HG03139 (cell line): ENCODE data around the gene FAM199X.

ENCODE experiments used
- ATAC-seq: cut with Tn5 transposase; IDR thresholded peaks from one replicate; pipeline ENCODE4 v1.9.1; 2021; ENCODE audit not compliant: unreplicated experiment

The FAM199X gene

DNA sequence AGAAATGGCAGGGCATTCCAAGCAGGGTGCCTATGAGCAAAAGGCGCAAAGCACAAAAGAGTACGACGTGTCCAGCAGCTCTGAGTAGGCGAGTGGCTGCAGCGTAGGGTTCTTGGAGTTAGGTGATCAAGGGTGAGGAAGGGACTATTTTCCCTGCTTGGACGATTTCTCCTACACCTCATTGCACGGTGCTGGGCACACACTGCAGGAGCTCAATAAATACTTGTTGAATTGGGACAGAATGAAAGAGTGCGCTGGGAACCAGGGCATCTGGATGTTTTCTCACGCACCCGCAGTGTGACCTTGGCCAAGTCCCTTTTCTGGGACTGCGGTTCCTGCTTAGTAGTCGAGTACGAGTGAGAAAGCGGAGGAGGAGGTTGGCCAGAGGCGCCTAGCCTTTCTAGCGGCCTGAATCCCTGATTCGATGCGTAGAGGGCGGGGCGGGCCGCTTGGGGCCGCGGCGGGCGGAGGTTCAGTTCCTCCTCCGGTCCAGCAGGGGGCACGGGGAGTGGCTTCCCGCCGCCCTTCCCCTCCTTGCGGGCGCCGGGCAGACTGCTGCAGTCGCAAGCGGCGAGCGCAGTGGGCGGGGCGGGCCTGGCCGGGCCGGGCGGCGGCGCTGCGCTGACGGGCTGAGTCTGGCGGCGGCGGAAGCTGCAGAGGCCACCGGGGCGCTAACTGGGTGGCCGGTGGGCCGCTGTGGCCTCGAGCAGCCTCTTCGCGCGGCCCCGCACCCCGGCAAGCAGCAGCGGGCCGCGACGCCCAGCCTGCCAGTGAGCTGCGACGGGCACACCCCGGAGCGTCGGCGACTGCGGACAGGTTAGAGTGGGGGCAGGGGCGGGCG, at the start of gene FAM199X:
FAM199X (plus strand) TSS at position 560 of the 841 bp plus-strand sequence. CDS start 333 bp downstream, outside the sequence.
- ATAC-seq = peak; percentile 94

DNA sequence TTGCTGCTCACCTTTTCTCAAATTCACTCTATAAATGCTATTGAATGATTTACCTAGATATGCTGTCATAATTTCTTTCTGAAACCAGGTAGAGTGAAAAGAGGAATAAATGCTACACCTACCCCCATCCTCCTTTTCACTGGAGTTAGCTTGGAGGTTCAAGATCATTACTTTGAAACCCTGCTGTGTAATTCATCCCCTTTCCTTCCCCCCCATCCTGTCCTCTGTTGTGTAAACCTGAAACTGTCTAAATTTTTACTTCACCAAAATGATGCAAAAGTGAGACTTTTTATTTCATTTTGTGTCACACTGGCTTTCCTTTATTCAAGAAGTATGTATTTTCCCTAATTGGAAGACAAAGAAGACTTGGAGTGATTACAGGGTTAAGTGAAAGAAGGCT, 48.5 kb upstream of the FAM199X start:
- ATAC-seq = no peak

DNA sequence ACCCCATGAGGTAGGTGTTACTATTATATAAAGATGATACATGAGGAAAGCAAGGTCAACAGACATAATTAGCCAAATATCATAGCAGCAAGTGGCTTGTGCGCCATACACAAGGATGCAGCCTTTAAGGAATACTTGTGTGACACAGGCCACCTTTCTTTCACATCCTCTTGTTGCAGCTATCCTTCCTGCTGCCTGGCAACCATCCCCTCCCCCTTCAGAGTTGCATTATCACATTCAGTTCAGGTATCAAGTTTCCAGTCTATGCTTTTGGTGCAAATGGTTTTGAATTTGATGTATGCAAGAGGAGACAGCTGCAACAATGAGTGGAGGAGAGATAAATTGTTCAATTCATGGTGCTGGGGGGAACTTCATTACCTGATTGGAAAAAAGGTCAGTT, 47.5 kb upstream of the FAM199X start:
- ATAC-seq = no peak

DNA sequence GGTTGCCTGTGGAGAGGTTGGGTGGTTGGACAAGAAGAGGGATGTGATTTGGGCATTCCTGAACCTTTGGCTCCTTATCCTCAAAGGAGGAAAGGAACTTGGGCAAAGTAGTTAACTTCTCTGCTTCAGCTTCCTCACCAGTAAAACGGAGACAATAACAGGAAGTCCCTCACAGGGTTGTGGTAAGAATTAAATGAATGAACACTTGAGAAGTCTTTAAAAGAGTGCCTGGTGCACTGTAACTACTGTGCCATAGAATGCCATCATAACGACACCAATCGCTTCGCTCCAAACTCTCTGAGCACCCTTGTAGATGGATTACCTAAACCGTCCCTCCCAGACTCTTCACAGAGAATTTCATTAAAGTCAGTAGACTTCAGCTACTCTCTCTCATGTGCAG, 43.4 kb upstream of the FAM199X start:
- ATAC-seq = peak; percentile 53

DNA sequence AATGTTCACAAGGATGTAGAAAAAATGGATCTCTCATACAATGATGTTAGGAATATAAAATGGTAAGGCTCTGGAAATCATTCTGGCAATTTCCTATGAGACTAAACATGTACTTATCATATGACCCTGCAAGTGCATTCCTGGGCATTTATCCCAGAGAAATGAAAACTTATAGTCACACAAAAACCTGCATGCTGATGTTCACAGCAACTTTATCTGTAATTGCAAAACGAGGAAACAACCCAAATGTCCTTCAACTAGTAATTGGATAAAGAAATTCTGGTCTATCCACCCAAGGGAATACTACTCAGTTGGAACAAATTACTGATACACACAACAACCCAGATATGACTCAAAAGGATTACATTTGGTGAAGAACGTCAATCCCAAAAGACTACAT, 39.4 kb upstream of the FAM199X start:
- ATAC-seq = no peak

DNA sequence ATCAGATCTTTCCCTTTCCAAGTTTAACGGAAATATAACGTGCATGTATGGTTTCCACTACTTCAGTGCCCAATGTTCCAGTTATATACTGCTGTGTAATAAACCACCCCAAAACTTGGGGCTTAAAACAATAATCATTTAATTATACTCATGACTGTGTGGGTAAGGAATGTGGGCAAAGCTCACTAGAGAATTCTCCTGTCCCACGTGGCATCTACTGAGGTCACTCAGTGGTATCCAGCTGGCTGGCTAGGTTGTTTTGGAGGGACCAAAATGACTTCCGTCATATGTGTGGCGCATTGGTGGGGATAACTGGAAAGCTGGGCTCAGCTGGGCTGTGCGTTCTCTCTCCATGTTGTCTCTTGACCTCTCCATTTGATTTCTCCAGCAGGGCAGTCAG, 35.4 kb upstream of the FAM199X start:
- ATAC-seq = no peak

DNA sequence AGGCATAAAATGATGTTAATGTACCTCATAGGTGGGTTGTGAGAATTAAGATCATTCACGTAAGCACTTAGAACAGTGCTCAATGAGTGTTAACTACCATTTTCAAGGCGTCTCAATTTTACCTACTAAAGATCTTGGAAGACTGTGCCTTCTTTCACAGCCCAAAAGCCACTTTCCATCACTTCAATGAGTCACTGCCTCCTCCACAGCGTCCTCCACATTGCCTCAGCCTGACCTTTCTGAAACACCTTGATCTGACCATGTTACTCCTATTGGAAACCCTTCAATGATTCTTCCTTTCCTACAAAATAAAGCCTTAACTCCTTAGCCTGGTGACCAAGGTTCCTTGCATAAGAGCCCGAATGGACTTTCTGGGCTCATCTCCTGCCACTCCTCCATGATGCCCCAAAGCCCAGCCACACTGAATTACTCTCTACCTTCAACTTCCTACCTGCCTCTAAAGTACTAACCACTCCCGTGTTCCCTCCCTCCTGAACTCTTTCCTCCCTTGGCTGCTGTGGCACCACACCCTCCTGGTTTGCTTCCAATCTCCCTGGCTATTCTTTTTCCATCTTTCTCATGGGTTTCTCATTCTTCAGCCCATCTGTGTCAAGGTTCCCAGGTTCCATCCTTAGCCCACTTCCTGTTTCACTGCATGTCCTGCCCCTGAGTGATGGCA, 31.5 kb upstream of the FAM199X start:
- no peak for ATAC-seq

DNA sequence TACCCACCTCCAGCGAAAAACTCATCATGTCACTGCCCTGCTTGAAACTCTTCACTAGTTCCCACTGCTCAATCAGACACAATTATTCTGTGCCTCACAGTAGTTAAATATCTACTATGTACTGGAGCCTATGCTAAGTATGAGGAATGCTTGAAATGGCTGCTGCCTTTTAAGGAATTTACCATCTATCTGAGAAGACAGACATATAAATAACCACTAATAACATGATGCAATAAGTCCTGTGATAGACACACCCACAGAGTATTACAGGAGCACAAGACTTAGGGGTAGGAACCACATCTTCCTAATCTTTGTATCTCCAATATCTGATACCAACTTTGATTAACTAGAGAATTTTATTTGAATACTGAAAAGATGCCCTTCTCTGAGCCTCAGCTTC, 30.6 kb upstream of the FAM199X start:
- ATAC-seq = no peak

DNA sequence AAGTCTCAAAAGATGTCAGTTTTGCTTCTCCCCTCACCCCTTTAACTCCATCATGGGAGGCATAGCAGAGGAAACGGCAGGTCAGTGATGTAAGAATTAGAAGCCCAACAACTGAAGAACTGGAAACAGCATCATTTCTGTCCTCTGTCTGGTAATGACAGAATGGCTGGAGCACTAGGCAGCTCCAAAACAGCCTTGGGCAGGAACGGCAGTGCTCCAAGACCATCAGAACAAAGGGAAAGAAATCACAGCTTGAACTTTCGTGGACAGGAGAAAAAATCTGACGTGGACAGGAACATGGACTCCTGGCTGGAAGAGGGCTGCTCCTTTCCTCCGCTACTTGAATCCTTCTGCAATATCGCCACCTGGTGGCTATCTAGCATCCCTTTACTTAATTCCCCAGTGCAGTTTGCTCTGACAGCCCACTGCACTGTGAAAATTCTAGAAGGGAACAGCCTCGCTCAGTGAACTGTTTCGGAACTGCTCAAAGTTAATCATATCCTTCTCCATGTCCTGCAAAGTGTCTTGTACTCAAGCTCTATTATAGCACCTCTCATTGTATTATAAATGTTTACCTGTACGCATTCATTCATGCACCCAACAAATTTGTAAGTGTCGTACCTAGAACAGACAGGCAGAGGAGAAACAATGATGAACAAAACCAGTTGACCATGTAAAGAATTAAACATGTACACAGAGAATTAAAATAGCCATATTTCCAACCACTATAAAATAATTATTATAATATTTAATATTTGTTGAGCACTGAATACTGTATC, 29.8 kb upstream of the FAM199X start:
- peak; percentile 87 for ATAC-seq

DNA sequence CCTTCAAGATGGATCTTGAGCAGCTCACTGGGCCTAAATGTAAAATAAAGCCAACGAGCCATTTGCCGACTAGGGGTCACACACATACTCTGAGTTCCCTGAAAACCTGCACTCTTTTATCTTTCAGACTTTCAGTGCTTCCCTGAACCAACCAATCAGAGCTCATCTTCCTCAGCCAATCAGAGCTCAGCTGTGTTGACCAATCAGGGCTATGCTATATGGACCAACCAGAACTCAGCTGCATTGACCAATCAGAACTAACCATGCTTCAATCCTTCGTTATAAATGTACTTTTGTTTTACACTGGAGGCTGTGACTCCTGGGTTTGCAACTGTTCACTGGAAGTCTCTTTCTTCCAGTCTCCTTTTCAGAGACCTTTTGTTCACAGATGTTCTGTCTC, 28.8 kb upstream of the FAM199X start:
- no peak for ATAC-seq

DNA sequence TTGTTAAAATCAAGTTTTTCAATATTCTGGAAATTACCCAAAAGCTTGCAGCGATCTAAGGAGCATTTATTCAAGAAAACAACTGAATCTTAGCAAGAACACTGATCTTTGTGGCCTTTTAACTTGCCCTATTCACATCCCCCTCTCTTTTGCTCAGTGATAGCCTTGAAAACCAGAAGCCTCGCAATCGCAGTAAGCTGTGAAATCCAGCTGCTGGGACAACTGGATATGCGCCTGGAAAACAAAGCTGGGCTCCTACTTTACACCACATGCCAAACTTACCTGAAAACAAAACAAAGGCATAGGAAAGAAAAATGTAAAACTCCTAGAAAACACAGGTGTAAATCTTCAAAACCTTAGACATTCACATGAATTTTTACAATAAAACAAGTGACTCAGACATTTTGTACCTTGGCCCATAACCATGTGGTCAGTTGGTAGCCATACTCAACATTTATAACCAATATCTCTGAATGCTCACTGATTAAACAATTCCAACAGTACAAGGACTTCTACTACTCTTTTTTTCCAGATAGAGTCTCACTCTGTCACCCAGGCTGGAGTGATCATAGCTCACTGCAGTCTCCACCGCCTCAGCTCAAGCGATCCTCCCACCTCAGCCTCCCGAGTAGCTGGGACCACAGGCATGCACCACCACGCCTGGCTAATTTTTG, 25.0 kb upstream of the FAM199X start:
- ATAC-seq = no peak

DNA sequence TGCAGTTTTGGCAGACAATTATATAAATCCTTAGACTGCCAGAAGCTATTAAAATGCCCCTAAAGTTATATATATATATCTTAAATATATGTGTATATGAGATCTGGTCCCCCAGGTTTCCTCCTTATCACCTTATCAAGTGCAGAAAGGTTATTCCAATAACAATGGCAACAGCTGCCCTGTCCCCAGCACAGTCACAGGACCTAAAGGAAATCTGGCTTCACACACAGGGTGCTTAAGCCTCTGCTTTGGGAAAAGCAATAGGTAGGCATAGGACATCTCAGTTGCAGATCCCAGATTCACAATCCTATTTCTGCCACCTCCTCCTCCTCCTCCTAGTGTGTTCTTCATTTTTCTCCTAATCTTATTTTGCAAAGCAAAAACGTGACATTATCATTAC, 15.2 kb upstream of the FAM199X start:
- ATAC-seq = no peak

DNA sequence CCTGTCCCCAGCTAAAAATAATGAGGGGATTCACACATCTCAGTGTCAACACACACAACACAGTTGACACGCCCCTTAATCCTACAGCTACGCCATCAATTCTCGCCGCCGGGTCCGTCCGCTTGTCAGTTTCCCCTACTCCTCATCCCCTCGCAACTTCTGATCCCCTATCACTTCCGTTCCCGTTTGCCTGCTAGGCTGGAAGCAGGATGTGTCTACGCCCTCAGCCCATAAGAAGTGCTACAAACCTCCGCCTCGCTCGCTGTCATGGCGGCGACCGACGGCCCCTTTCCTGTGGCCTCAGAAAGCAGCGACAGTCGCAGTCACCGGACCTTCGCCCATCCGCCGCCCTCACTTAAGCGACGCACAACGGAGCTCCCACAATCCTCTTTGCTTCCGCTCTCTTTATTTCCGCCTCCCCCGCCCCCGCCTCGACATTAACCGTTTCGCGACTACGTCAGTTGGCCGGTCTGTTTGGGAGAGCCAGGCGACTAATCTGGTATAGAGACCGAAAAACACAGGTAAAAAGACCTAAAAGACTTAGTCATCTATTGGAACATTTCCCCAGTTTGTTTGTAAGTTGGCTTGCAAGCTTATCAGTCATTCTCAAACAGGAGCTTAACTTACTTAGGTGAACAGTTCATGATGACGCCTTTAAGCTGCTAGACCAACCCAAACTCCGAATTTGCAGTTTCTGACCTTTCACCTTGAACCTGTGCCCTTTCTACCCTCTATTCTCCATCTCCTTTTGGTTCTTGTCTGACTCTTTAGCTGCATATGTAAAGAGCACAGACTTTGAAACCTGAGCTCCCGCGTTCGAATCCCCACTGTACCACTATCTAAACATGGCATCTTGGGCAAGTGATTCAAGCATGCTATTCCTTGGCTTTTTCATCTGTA, 9.4 kb upstream of the FAM199X start, which contains the start of gene SLC25A53:
SLC25A53 (minus strand) TSS at position 380 of the 900 bp plus-strand sequence. CDS start 51,752 bp downstream, outside the sequence.
- peak; percentile 90 for ATAC-seq

DNA sequence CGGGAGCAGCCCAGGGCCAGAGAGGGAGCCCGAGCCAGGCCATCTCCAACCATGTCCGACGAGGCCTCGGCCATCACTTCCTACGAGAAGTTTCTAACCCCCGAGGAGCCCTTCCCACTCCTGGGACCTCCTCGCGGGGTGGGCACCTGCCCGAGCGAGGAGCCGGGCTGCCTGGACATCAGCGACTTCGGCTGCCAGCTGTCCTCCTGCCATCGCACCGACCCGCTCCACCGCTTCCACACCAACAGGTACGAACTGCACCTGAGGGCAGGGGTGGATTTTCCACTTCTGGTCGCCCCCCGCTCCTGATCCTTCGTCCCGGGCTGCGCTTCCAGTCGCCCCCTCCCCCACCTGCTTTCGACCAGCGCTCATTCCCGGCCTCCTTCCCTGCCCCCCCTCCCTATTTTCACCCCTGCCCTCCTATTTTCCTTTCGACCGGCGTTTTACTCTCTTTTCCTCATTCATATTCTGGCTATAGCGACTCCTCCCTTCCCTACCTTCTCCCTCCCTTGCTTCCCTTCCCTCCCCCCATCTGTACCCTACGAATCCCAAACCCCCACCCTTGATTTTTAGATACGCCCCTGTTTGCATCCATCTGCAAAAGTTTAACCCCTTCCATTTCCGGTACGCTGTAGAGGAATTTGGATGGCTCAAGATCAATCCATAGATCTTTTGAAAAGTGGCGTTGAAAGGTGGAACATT, 633 bp downstream of the FAM199X start:
- ATAC-seq = peak; percentile 2

DNA sequence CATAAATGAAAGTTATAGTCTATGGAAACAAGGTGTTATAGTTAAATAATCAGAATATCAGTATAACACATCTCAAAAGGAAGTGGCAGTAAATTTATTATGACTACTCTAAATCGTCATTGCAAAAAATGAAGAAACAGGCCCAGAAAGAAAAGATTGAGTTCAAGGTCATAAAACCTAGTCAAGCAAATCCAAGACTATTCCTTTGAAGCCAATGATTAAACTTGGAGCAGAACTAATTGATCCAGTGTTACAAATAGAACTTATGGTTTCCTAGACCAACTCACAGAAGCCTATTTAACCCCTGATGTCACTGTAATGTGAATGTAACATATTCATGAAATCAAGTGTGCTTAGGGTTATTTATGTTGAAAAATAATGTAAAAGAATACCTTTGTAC, 1.9 kb downstream of the FAM199X start:
- no peak for ATAC-seq

DNA sequence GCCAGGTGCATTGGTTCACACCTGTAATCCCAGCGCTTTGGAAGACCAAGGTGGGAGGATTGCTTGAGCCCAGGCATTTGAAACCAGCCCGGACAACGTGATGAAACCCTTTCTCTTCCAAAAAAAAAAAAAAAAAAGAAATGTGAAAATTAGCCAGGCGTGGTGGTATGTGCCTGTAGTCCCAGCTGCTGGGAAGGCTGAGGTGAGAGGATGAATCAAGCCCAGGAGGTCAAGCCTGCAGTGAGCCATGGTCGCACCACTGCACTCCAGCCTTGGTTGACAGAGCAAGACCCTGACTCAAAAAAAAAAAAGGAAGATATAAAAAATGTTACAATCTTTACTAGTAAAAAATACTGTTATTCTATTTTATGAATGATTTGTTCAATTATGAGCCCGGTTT, 5.9 kb downstream of the FAM199X start:
- no peak for ATAC-seq

DNA sequence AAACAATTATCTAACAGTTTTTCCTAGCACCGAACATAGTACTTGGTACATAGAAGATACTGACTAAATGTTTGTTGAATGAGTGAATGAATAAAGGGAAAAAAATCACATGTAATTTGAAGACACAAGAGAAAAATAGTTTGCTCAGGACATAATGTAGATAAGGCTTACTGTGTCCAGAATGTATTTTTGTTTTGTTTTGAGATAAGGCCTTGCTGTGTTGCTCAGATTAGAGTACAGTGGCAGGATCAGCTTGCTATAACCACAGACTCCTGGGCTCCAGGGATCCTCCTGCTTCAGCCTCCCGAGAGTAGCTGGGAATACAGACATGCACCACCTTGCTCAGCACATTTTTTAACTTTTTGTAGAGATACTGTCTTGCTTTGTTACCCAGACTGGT, 6.5 kb downstream of the FAM199X start:
- ATAC-seq = no peak

DNA sequence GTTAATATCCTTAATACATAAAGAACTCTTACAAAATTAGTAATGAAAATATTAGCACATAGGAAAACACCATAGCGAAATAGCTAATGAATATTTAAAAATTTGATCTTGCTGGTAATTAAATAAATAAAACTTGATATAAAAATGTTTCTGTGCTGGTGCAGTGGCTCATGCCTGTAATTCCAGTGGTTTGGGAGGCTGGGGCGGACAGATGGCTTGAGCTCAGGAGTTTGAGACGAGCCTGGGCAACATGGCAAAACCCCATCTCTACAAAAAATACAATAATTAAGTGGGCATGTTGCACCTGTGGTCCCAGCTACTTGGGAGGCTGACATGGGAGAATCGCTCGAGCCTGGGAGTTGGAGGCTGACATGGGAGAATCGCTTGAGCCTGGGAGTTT, 7.6 kb downstream of the FAM199X start:
- ATAC-seq = no peak

DNA sequence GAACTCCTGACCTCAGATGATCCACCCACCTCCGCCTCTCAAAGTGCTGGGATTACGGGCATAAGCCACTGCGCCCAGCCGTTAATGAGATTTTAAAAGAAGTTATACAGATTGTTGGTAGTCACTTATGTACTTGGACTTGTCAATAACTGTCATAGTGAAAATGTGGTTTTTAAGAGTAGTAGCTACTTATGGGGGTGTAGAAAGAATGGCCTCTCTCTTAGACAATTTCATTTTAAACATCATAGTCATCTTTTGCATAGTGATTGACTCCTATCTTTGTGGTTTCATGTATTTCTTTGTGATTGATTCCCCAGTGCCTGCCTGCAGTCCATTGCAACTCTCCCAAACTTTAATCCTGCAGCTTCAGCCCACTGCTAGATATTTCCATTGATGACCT, 17.4 kb downstream of the FAM199X start:
- ATAC-seq = no peak
